Head of caudate nucleus (tissue), 42 donors: ENCODE results near the gene ENTPD6.
"Not testable (repeated sequence)": the region's sequence is repeated elsewhere in the genome, so short reads cannot be mapped to it uniquely, and the experiment has no call there.

Experiments used
- DNase-seq, 42 donors: peaks; one replicate each; pipeline versions ENCODE4 v3.0.0 to v3.0.0-alpha.2; 2020 to 2021; ENCODE audit warnings: mixed read lengths in 7 of 42
- intact Hi-C: fragments of 100-400 bp; cut with DNase I; formaldehyde crosslinking; loops from one replicate; pipeline ENCODE4 v1.15.0; 2022

ENTPD6 gene

DNA sequence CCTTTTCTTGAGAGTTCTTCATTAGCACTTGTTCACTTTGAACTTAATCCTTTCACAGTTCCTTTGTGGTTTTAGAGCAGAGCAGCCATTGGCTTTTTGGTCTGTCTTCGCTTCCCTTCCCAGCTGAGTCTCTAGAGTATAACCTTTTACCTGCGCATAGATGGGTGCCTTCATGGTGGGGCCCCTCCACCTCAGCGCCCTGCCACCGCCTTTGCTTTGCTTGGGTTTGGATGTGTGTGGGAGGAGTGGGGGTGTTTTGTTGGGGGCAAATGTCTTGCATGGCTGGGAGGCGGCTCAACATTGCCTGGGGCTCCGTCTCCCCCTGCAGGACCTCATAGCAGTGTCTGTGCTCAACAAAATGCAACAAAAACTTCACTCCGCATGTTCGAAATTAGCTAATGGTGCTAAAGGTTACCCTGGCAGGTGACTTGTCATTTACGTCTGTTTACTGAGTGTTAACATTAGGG is 64.3 kb downstream of the ENTPD6 start:
- DNase-seq = peak in 12 of 42 donors; percentile 1 to 25 (median 4)
- intact Hi-C loops = no loop called here

- peak in 12 of 42 donors; percentile 1 to 29 (median 7) for DNase-seq
- intact Hi-C loops = not testable (repeated sequence)
Measured at GRCh38 chr20:25260770-25261437, 65.4 kb downstream of the ENTPD6 start.

DNA sequence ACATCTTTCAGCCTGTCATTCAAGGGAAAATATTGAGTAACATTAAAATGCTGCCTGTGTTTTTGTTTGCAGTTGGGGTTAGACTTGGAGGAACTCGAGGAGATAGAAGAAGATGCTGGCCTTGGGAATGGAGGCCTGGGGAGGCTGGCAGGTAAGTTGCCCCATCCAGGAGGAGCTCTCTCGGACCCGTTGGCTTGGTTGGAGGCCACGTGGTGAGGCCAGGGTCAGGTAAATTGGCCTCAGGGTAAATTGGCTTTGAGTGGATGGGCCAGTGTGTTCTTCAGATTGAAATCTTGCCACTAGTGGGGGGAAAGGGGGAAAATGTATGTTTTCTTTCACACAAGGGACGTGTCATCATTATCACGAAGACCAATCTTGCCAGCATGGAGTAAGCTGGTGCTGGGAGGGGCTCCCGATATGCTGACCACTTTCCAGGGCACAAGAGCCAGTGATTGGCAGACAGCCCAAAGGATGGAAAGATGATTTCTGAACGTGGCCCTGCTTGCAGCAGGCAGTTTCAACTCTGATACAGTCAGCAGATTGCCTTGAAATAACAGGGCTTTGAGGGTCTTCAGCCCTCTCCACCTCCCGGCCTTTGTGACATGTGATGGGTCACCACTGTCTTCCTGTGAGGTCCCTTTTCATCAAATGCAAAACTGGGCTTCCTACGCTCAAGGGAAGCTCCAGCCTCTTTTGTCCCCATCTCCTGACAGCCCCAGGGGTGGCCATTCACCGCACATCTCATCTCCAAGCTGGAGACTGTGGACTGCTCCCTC is 73.7 kb downstream of the ENTPD6 start:
- intact Hi-C loops = no loop called here
- DNase-seq = peak in 19 of 42 donors; percentile 2 to 40 (median 7)

GRCh38 chr20:25269833-25270170 is 74.3 kb downstream of the ENTPD6 start:
- peak in 20 of 42 donors; percentile 1 to 36 (median 8) for DNase-seq
- intact Hi-C loops = no loop called here

DNA sequence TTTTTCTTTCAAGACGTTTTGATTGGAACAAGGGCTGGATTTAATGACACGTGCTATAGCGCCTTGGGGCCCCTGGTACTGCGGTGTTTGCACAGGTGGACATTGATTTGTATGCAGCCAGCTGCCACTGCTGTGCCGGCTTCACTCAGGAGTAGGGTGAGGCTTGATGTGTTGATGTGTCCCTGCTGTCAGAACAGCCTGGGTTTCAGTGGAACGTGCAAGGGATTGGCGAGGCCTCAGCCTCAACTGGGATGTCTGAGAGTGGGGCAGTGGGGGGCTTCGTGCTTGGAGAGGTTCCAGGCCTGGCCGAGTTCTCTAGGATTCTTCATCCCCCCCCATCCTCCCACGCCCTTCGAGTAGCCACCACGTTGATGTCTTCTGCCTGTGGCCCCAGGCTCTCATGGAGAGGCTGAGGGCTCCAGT is 75.3 kb downstream of the ENTPD6 start:
- intact Hi-C loops = no loop called here
- DNase-seq = peak in 22 of 42 donors; percentile 0 to 39 (median 6)

- peak in 19 of 42 donors; percentile 2 to 36 (median 7) for DNase-seq
- intact Hi-C loops = no loop called here
Measured at GRCh38 chr20:25271486-25272222, 76.1 kb downstream of the ENTPD6 start.

- intact Hi-C loops = no loop called here
- peak in 23 of 42 donors; percentile 2 to 66 (median 19) for DNase-seq
Measured at GRCh38 chr20:25272223-25273000, 76.9 kb downstream of the ENTPD6 start.

DNA sequence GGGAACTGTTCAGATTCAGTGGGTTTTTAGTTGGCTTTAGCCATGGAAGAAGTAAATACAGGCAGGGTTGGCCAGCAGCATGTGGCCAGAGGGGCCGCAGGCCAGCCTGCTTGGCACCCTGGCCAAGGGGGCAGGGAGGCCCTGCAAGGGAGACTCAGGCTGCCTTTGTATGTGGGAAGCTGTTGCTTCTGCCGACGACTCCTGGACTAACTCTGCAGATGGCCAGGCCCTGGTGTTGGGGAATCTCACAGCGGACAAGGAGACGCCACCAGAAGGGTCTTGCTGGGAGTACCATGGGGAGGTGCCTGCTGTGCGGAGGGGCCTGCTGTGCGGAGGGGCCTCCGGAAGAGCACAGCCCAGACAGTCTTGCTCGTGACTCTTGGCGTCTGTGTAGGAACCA is 77.5 kb downstream of the ENTPD6 start:
- DNase-seq = peak in 34 of 42 donors; percentile 30 to 81 (median 48)
- intact Hi-C loops = no loop called here

DNA sequence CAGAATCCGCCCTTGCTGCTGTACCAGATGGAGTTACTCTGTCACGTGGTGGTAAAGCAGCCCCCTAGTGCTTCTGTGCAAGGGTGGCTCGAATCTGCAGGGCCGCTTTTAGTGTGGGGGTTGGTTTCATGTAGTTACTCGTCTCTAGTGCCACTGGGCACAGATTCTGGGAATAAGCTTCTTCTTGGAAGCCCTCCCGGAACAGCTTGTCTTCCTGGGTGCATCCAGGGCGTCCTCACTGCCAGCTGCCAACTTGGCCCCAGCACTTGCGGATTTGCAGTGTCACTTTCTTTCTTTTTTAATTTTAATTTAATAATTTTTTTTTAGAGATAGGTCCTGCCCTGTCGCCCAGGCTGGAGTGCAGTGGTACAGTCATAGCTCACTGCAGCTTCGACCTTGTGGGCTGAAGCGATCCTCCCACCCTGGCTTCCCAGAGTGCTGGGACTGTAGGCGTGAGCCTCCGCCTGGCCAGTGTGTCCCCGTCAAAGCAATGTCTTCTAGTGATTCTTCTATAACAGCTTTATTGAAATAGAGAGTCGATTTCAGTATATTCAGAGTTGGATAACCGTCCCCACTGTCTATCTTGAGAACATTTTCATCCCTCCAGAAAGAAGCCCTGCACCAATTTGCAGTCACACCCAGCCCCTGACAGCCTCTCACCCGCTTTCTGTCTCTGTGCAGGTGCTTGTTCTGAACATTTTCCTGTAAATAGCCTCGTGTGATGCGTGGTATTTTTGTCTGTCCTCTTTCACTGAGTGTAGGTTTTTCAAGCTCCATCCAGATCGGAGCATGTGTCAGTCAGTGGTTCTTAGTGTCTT is 78.2 kb downstream of the ENTPD6 start:
- DNase-seq = peak in 34 of 42 donors; percentile 11 to 78 (median 46)
- intact Hi-C loops = no loop called here

- intact Hi-C loops = no loop called here
- DNase-seq = peak in 20 of 42 donors; percentile 2 to 35 (median 12)
Measured at GRCh38 chr20:25274481-25274880, 79.0 kb downstream of the ENTPD6 start.

- DNase-seq = peak in 22 of 42 donors; percentile 3 to 48 (median 18)
- intact Hi-C loops = no loop called here
Measured at GRCh38 chr20:25274891-25275812, 79.6 kb downstream of the ENTPD6 start.

- peak in 19 of 42 donors; percentile 0 to 36 (median 10) for DNase-seq
- intact Hi-C loops = no loop called here
Measured at GRCh38 chr20:25275813-25276532, 80.5 kb downstream of the ENTPD6 start.
